ENCODE measurements around the gene SERPINB13.

GRCh38 chr18:63570721-63571120 is 16.4 kb upstream of the SERPINB13 start:
- TF ChIP-seq, protein P1, sequence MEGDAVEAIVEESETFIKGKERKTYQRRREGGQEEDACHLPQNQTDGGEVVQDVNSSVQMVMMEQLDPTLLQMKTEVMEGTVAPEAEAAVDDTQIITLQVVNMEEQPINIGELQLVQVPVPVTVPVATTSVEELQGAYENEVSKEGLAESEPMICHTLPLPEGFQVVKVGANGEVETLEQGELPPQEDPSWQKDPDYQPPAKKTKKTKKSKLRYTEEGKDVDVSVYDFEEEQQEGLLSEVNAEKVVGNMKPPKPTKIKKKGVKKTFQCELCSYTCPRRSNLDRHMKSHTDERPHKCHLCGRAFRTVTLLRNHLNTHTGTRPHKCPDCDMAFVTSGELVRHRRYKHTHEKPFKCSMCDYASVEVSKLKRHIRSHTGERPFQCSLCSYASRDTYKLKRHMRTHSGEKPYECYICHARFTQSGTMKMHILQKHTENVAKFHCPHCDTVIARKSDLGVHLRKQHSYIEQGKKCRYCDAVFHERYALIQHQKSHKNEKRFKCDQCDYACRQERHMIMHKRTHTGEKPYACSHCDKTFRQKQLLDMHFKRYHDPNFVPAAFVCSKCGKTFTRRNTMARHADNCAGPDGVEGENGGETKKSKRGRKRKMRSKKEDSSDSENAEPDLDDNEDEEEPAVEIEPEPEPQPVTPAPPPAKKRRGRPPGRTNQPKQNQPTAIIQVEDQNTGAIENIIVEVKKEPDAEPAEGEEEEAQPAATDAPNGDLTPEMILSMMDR (IDR thresholded peaks at IDR 0.05), result no peak
- TF ChIP-seq POLR2A (IDR thresholded peaks at IDR 0.05), result no peak
- TF ChIP-seq EP300 (IDR thresholded peaks at IDR 0.05), result no peak

Data from suprapubic skin (tissue), 3 donors.